GM06990 (cell line): ENCODE results near the gene NECTIN3.

Experiments used
- DNase-seq: peaks from one replicate; pipeline ENCODE4 v3.0.0-alpha.2; 2011; ENCODE audit not compliant: insufficient read length; ENCODE audit errors: extremely low read depth
- H3K27me3 ChIP-seq: replicated peaks from 2 replicates; pipeline ENCODE4 v1.6.0; 2011; ENCODE audit warnings: low read length; ENCODE audit not compliant: control insufficient read depth, insufficient read depth
- H3K36me3 ChIP-seq: 2 replicates; pipeline ENCODE4 v1.5.1; 2011; ENCODE audit warnings: low read length; ENCODE audit not compliant: control insufficient read depth, insufficient read depth
- H3K4me3 ChIP-seq: replicated peaks from 2 replicates; pipeline ENCODE4 v1.5.1; 2011; ENCODE audit warnings: low read depth, mild to moderate bottlenecking, control low read depth, low read length
- CTCF ChIP-seq: IDR thresholded peaks from 2 replicates; pipeline ENCODE4 v1.5.1; 2011; ENCODE audit warnings: low read length, control low read depth, mild to moderate bottlenecking, inconsistent platforms; ENCODE audit not compliant: insufficient read depth, poor library complexity, severe bottlenecking

NECTIN3 gene

GRCh38 chr3:111210866-111211564 is 139.4 kb downstream of the NECTIN3 start:
- H3K4me3 ChIP-seq, result no peak overlapping the region
- H3K27me3 ChIP-seq, result no peaks in the 10 kb centered on the region
- no peak for DNase-seq
- no peaks in the 10 kb centered on the region for H3K36me3 ChIP-seq
- TF ChIP-seq CTCF, result no peak

GRCh38 chr3:111212511-111212910 is 140.9 kb downstream of the NECTIN3 start:
- H3K4me3 ChIP-seq, result no peak overlapping the region
- DNase-seq, result no peak
- TF ChIP-seq CTCF, result no peak
- H3K36me3 ChIP-seq, result no peaks in the 10 kb centered on the region
- no peaks in the 10 kb centered on the region for H3K27me3 ChIP-seq

GRCh38 chr3:111215481-111215880 is 143.9 kb downstream of the NECTIN3 start:
- TF ChIP-seq CTCF, result no peak
- H3K4me3 ChIP-seq, result no peak overlapping the region
- no peak for DNase-seq

GRCh38 chr3:111218615-111219014 is 147.0 kb downstream of the NECTIN3 start:
- DNase-seq, result no peak
- TF ChIP-seq CTCF, result no peak
- Histone ChIP-seq H3K4me3 (no peak overlapping the region), H3K36me3 (no peaks in the 10 kb centered on the region), H3K27me3 (no peaks in the 10 kb centered on the region)

More at GRCh38 chr3:111215481-111215880, 143.9 kb downstream of the NECTIN3 start:
- no peaks in the 10 kb centered on the region for H3K27me3 ChIP-seq
- H3K36me3 ChIP-seq, result no peaks in the 10 kb centered on the region

GRCh38 chr3:111227216-111227615 is 155.6 kb downstream of the NECTIN3 start:
- TF ChIP-seq CTCF, result no peak

GRCh38 chr3:111229301-111229700 is 157.7 kb downstream of the NECTIN3 start:
- H3K27me3 ChIP-seq, result no peaks in the 10 kb centered on the region
- H3K36me3 ChIP-seq, result no peaks in the 10 kb centered on the region
- TF ChIP-seq CTCF, result no peak
- H3K4me3 ChIP-seq, result no peak overlapping the region
- no peak for DNase-seq

More at GRCh38 chr3:111227216-111227615, 155.6 kb downstream of the NECTIN3 start:
- H3K27me3 ChIP-seq, result no peaks in the 10 kb centered on the region
- H3K4me3 ChIP-seq, result no peak overlapping the region
- no peak for DNase-seq
- no peaks in the 10 kb centered on the region for H3K36me3 ChIP-seq
